GM19238 (cell line): ENCODE results near the gene CST9L.
A peak's percentile ranks its signal among the peaks of the same experiment; 100 is the strongest.

Experiments used
- DNase-seq: peaks from one replicate; pipeline ENCODE4 v3.0.0; 2011; ENCODE audit warnings: low spot score; ENCODE audit not compliant: insufficient read length

Gene CST9L

GRCh38 chr20:23568320-23568970, at the start of gene CST9L:
Gene CST9L, minus strand, starts transcription at chr20:23568484. Its CDS starts 34 bp downstream, at chr20:23568450.
- no peak for DNase-seq

DNA sequence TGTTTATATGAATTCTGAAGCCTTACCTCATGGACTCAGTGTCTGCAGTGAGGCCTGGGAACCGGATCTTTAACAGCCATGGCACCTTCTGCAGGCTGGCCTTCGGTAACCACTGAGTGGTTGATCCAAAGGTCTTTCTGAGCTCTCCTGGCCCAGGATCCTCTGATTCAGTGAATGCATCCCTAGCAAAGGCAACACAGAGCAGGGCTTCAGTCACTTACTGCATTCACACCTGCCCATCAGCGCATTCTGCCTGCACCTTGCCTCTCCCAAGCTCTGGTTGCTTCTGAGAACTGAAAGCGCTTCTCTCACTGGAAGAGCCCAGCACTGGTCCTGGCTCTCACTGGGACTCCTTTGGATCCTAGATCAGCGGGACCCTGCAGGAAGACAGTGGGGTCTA, 45.9 kb upstream of the CST9L start:
- no peak for DNase-seq

- no peak for DNase-seq
Observed at GRCh38 chr20:23613676-23614075, 45.4 kb upstream of the CST9L start.

GRCh38 chr20:23612396-23612795, 44.1 kb upstream of the CST9L start:
- no peak for DNase-seq

DNA sequence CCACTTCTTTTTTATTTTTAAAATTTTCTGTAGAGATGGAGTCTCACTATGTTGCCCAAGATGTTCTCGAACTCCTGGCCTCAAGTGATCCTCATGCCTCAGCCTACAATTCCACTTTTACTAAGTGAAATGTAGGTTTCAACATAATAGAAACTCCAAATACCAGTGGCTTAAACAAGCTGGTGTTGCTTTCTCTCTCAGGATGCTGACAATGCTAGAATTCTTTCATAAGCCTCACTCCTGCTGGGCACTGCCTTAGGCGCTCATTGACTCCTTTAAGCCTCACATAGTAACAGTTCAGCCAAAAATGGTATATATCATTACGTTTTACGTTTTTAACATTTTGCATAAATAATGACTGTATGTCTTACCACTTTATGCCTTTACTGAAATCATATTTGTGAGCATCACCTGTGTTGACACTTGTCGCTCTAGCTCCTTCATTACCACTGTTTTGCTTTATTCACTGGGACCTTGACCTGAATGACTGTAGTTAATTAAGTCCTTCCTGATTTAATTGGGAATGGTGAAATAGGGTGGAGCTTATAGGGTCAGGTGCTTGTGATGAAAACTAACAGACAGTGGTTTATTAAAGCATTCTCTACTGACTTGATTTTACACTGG, 41.3 kb upstream of the CST9L start:
- DNase-seq: no peak

DNA sequence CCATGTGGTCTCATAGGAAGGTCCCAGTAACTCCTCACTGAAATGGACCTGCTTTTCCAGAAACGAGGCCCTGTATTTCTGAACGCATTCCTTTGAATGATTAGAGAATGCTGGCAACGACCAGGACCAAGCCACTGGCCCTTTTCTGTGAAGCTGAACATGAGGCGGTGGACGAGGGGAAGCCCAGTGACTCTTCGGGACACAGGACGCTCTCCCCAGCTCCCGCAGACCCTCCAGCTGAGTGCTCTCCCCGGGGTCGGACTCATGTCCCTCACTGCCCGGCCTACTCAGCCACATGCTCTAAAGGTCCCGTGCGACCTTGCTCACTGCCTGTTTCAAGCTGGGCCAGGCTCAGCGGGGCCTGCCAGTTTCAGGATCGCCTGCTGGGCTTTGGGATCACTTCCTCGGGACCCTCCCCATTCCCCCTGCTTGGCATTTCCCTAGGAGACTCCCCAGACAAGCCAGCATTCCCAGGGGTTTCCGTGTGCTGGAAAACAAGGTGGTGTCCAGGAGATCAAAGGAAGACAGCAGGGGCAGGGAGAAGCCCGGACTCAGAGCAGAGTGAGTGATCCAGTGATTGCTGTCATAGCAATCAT, 40.1 kb upstream of the CST9L start:
- no peak for DNase-seq

DNA sequence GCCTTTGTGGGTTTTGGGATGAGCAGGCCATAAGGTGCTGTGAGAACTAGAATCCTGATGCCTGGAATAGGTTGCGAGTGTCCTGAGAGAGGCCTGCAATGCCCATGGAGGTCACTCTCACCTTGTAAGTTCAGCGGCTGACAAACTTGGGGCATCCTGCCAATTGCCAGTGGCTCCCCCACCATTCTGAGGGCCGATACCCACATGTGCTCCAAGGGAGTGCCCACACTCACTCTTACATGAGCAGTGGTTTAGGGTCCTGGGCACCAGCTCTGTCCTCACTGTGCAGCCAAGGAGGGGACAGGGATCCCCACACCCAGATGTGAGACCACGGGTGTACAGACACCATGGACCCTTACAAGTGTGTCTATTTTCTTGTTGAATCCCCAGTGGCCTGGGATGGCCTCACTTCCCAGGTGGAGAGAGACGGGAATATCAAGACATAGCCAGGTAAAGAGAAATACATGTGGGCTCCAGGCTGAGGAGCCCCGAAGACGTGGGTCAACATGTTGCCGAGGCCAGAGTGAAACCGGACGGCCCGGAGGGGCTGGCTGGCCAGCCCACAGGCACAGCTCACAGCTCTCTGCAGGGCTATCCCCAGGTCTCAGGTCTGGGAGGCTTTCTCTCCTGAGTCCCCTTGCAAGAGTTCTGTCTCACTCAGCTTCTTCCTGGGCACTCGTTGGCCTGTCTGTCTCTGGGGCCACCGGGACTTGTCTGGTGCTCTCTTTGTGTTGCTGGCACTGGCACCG, 39.4 kb upstream of the CST9L start:
- no peak for DNase-seq

DNA sequence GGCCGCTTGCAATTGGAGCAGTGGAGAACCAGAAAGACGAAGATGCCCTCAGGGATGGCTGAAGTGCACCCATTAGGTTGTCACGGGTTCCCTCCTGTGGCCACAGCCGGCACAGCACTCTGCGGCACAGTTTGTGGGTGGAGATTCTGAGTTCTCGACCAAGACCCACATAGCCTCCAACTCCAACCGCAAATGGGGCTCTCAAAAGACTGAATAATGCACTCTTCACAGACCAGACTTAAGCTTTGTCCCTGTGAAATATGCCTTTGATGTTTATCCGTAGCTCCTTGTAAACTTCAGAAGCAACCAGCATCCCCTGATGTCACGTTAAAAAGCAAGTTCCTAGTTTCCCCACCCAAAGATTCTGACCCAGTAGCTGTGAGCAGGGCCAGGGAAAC, 38.4 kb upstream of the CST9L start:
- DNase-seq: peak; percentile 63

DNA sequence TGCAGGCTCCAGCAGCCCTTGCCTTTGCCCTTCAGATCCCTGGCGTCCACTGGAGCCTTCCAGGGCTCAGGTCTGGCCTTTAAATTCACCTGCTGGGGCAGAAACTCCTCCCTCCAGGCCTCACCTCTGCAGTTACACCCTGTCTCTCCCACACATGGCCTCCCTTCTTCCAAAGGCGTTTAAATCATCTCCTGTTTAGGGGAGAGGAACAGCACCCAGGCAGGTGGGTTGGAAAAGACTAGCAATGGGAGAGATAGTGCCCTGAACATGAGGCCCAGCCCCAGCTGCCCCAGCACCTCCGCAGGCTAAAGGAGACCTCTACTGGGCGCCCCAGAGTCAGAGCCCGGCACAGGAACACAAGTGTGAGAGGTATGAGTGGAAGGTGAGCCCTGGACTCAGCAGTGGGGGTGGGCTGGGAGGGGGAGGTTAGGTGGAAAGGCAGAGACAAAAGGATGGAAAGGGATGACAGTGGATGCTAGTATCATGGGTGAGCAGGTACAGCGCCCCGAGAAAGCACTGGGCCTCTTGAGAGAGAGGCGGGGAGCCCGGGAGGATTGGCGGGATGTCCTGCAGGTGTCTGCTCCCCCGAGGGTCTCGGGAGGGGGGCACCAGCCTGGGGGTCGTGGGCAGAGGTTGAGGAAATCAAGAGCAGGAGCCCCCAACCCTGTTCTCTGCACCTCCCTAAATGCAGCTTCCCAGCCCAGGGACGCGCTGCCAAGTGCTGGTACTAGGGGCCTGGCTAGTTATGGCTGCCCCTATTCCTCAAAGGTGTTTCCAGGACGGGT, 37.8 kb upstream of the CST9L start, which contains the start of gene CST9:
Gene CST9 (minus strand): TSS at position 51 of the 785 bp plus-strand sequence. CDS start 53 bp downstream, outside the sequence.
- no peak for DNase-seq

- DNase-seq: no peak
Observed at GRCh38 chr20:23604306-23604705, 36.0 kb upstream of the CST9L start.

GRCh38 chr20:23603321-23603720, 35.0 kb upstream of the CST9L start:
- no peak for DNase-seq

DNA sequence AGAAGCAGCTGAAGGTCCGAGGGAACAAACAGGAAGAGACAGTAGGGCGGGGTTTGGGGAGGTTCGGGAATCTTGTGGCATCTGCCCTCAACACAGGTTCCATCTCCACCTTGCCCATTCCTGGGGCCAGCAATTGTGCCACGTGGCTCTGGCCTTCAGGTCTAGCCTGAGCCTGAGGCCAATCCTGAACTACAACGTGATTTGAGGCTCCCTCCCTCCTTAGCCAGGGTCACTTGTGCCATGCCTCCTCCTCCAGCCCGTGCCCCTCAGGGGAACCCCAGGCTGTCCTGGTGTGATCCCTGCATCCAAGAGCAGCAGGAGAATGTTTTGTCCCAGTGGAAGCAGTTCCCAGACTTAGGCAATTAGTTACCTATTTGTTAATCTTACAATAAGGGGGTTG, 34.4 kb upstream of the CST9L start:
- no peak for DNase-seq

DNA sequence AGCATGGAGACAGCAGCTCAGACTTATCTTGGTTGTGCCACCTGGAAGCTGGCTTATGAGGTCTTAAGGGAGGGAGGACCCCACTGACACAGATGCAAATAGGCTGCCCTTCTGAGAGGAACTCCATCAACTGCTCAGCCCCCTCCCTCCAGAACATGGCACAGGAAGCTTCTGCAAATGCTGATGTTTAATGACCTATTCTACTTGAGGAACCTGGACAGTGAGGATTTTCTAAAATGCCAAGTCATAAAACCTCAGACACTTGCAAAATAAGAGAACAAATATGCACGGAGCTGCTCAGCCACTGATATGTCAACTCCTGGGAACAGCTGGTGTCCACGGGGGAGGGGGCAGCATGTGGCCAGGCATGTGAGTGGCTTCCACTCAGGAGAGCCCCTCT, 34.0 kb upstream of the CST9L start:
- DNase-seq: no peak

GRCh38 chr20:23601715-23602114, 33.4 kb upstream of the CST9L start:
- DNase-seq: no peak

- no peak for DNase-seq
Observed at GRCh38 chr20:23598481-23598880, 30.2 kb upstream of the CST9L start.

DNA sequence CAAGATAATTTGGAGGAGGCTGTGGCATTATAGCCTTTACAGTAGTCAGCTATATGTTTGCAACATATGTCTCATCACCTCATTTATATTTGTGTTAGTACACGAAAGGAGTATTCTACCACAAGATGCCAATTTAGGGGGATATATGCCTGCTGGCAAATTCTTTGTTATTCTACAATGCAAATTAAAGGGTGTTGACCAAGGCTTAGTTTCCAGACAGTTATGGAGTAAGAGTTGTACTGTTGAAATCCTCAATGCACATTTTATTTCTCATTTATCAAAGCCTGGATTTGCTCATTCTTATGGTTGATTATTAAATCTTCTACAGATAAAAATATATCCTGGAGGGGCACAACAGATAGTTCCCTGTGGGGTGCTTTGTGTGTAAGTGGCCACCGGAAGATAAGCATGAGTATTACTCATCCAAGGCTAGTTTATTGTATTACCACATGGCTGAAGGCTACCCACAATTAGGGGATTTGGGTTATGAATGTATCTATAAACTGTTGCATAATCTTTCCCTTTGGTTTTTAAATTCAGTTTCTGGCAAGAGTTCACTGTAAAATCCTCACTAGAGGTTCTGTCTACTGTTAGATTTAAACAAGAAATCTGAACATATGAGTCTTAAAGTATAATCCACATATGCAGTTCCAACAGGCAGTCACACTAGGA, 28.4 kb upstream of the CST9L start:
- DNase-seq: no peak

DNA sequence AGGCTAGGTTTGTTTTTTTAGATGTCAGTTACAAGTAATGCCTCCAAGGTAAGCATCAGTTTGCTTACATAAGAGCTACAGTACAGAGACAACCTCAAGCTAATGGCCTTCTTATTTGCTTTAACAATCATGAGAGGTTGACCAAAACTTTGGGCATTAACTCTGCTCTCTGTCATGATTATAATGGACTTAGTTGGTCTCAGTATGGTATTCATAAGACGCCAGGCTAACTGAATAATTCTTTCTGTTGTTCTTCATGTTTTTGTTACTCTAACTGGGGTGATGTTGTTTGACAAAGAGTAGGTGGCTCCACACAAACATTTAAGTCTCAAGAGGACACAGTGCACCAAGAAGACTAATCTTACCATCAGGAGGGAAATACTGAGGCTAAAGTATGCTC, 27.7 kb upstream of the CST9L start:
- DNase-seq: no peak

GRCh38 chr20:23588434-23589403, 20.4 kb upstream of the CST9L start:
- no peak for DNase-seq

DNA sequence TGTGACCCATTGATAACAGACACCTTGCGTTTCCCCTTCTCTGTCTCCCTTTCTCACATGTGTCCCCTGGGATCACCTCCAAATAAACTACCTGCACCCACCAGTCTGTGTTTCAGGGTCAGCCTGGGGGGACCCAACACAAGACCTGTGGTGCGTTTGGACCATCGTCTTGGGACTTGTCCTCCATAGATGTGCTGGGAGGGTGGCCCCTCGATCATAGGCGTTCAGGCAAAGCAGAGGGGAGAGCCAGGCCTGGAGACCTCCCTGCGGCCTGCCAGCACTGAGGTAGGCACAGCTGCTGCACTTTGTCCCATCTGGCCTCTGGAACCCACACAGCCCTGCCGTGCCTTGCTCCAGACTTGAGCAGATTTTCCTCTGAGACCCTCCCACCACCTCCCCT, 19.3 kb upstream of the CST9L start:
- DNase-seq: no peak
